ENCODE results near the gene CTNNBL1.

GRCh38 chr20:37773291-37773826 is 79.5 kb downstream of the CTNNBL1 start:
- no peak for TF ChIP-seq CTCF (IDR thresholded peaks at IDR 0.05; ENCODE audit: poor library complexity)
- TF ChIP-seq EZH2 (IDR thresholded peaks at IDR 0.05; ENCODE audit: borderline replicate concordance), result no peak
- no peak for TF ChIP-seq EZH2phosphoT487 (IDR thresholded peaks at IDR 0.05; ENCODE audit: low read depth, severe bottlenecking, unreplicated experiment)

Measured in hepatocyte (in vitro differentiated cells).